K562 (cell line): ENCODE measurements around the gene CYTH1. TPM values are rescaled to one million over a fixed set of nuclear protein-coding genes. Genes with fewer than 3 reads are reported as not detected.

ENCODE experiments used
- ATAC-seq: fragments of 200-7000 bp; cut with Tn5 transposase; 3 replicates; pipeline ENCODE4 v1.9.1; 2020; ENCODE audit warnings: moderate library complexity
- BruUV-seq: library from RNA; stranded (reverse); fragments of 400-500 nt; replicated peaks from 2 replicates; lab custom pipeline; 2021; lab: Mats Ljungman, UMichigan
- CTCF ChIA-PET: fragments of 300-600 bp; formaldehyde crosslinking; extraction: SDS; loops from one replicate; lab custom pipeline; 2021; ENCODE audit warnings: low intra/inter-chr PET ratio; lab: Yijun Ruan, JAX
- POLR2A ChIA-PET: fragments of 300-600, 350-650 bp; sonication (Branson Sonifier 250); formaldehyde crosslinking; extraction: SDS; loops from one replicate; lab custom pipeline; 2021; ENCODE audit warnings: antibody characterized with exemption, inconsistent platforms; lab: Yijun Ruan, JAX
- DNase-seq, 4 experiments: peaks; one replicate each; pipeline versions ENCODE4 v3.0.0 to v3.0.0-alpha.2; 2011 to 2018; ENCODE audit warnings: low spot score in 3 of 4, mixed read lengths in 3 of 4; ENCODE audit errors: extremely low read depth in 1 of 4
- FAIRE-seq: peaks from 2 replicates; lab custom pipeline; 2011; peaks lifted over from hg19 to GRCh38; lab: Jason Lieb, UNC
- H2AFZ ChIP-seq: 2 replicates; pipeline ENCODE4 v1.6.0; 2011; ENCODE audit warnings: low read depth, low read length, control low read depth, inconsistent platforms
- H3K27ac ChIP-seq: fragments of 200-600 bp; 3 replicates; pipeline ENCODE4 v1.8.0; 2011; ENCODE audit warnings: low read depth, mild to moderate bottlenecking, control low read depth, inconsistent platforms, low read length, moderate library complexity, mixed read lengths; ENCODE audit errors: extremely low read depth
- H3K27me3 ChIP-seq, 2 experiments: fragments of 300-600 bp in 1 of 2; 2 replicates in 1 of 2; 3 replicates in 1 of 2; pipeline versions ENCODE4 v1.6.0 to v1.8.0; 2011; ENCODE audit warnings: inconsistent platforms in 2 of 2, low read length in 2 of 2, mild to moderate bottlenecking in 1 of 2, mixed read lengths in 1 of 2, moderate library complexity in 1 of 2; ENCODE audit not compliant: control insufficient read depth in 2 of 2, insufficient read depth in 2 of 2
- H3K36me3 ChIP-seq: fragments of 300-600 bp; 3 replicates; pipeline ENCODE4 v1.8.0; 2011; ENCODE audit warnings: mild to moderate bottlenecking, low read length, inconsistent platforms; ENCODE audit not compliant: control insufficient read depth, insufficient read depth
- H3K4me1 ChIP-seq, 2 experiments: fragments of 200-600 bp in 1 of 2; replicated peaks in 1 of 2; 2 replicates in 1 of 2; 3 replicates in 1 of 2; pipeline versions ENCODE4 v1.5.1 to v1.8.0; 2011; ENCODE audit warnings: inconsistent platforms in 2 of 2, low read length in 2 of 2, mild to moderate bottlenecking in 1 of 2, mixed read lengths in 1 of 2, moderate library complexity in 1 of 2; ENCODE audit not compliant: control insufficient read depth in 2 of 2, insufficient read depth in 2 of 2
- H3K4me2 ChIP-seq: 2 replicates; pipeline ENCODE4 v1.6.1; 2011; ENCODE audit warnings: low read length, control low read depth, inconsistent platforms, mixed read lengths; ENCODE audit not compliant: insufficient read depth
- H3K4me3 ChIP-seq: fragments of 200-600 bp; sonication (generic), shearing (Covaris generic); 2 replicates; pipeline ENCODE4 v1.5.1; 2016; ENCODE audit warnings: control low read depth, inconsistent platforms
- H3K79me2 ChIP-seq: fragments of 200-600 bp; 3 replicates; pipeline ENCODE4 v1.8.0; 2011; ENCODE audit warnings: low read length, inconsistent platforms; ENCODE audit not compliant: control insufficient read depth, insufficient read depth
- H3K9ac ChIP-seq, 2 experiments: 2 replicates each; pipeline versions ENCODE4 v1.6.0 to v1.6.1; 2011; ENCODE audit warnings: low read depth in 2 of 2, low read length in 2 of 2, control low read depth in 1 of 2, inconsistent platforms in 1 of 2, mild to moderate bottlenecking in 1 of 2, mixed read lengths in 1 of 2; ENCODE audit not compliant: insufficient read depth in 1 of 2
- H3K9me1 ChIP-seq: one replicate; pipeline ENCODE4 v1.6.0; 2011; ENCODE audit warnings: inconsistent platforms, mild to moderate bottlenecking, low read length, moderate library complexity; ENCODE audit not compliant: control insufficient read depth, insufficient read depth
- H3K9me3 ChIP-seq: replicated peaks from 2 replicates; pipeline ENCODE4 v1.5.1; 2011; ENCODE audit warnings: low read depth, low read length, inconsistent platforms; ENCODE audit not compliant: control insufficient read depth, insufficient read depth
- H4K20me1 ChIP-seq: replicated peaks from 2 replicates; pipeline ENCODE4 v1.6.1; 2011; ENCODE audit warnings: low read length, inconsistent platforms, mixed read lengths; ENCODE audit not compliant: control insufficient read depth, insufficient read depth
- BRF1 ChIP-seq: IDR thresholded peaks from 3 replicates; pipeline ENCODE4 v1.6.1; 2011; ENCODE audit warnings: borderline replicate concordance, mild to moderate bottlenecking; ENCODE audit not compliant: insufficient read length; ENCODE audit errors: extremely low read depth
- PHF21A ChIP-seq: fragments of 450-650 bp; IDR thresholded peaks from 2 replicates; pipeline ENCODE4 v1.6.1; 2017; ENCODE audit warnings: low read depth, borderline replicate concordance
- RFX5 ChIP-seq: IDR thresholded peaks from 2 replicates; pipeline ENCODE4 v1.6.1; 2011; ENCODE audit warnings: low read depth, mild to moderate bottlenecking, improper control_type of control experiment, low read length
- WGBS: fragments of 100-300 bp; shearing (Covaris generic); methylation state at CpG from one replicate; pipeline ENCODE4 v1.1.6; 2016; ENCODE audit warnings: low coverage, mixed read lengths; ENCODE audit not compliant: insufficient coverage; ENCODE audit errors: missing lambda C conversion rate; 5-methylcytosine and 5-hydroxymethylcytosine counted together
- in situ Hi-C: fragments of 300-500 bp; cut with MboI; formaldehyde crosslinking; loops from 4 replicates; pipeline ENCODE4 v1.15.0; 2018; ENCODE audit warnings: inconsistent platforms, mixed read lengths
- intact Hi-C: fragments of 100-400 bp; cut with micrococcal nuclease; formaldehyde crosslinking; loops from 2 replicates; pipeline ENCODE4 v1.14.2; 2022
- polyA plus RNA-seq, 8 experiments: library from polyadenylated mRNA; depleted of rRNA in 4 of 8; stranded (reverse) in 5 of 8; unstranded in 3 of 8; fragments of >200 nt; fragmentation: Nextera tagmentation in 2 of 8; fragmentation: Illumina TruSeq in 1 of 8; extraction: Ambion mirVana in 2 of 8; extraction: Trizol in 1 of 8; gene quantifications; 2 replicates each; pipeline versions ENCODE4 v1.2.1 to v1.2.3, GENCODE V29; 2011 to 2014; ENCODE audit warnings: inconsistent platforms in 1 of 8, missing spikeins in 1 of 8
- total RNA-seq, 7 experiments: library from RNA; depleted of rRNA in 6 of 7; stranded (reverse); fragments of >200 nt in 6 of 7; fragmentation: Illumina TruSeq in 2 of 7; extraction: Trizol in 2 of 7; gene quantifications; 2 replicates each; pipeline versions ENCODE4 v1.2.1 to v1.2.3, GENCODE V29; 2011 to 2021; ENCODE audit warnings: low replicate concordance in 1 of 7
- TF ChIP-seq, protein P1 (sequence below): sonication (generic); formaldehyde crosslinking; IDR thresholded peaks from 2 replicates; pipeline ENCODE4 v1.9.0; 2022; ENCODE audit warnings: mild to moderate bottlenecking, missing genetic modification reagents

Gene CYTH1
- total and polyA plus RNA-seq, 9 of the 15 experiments (the other 6 are each of a cell fraction or from before 2014, with no cell fraction given) = 0.52 to 27.7 (median 16.8) TPM

DNA sequence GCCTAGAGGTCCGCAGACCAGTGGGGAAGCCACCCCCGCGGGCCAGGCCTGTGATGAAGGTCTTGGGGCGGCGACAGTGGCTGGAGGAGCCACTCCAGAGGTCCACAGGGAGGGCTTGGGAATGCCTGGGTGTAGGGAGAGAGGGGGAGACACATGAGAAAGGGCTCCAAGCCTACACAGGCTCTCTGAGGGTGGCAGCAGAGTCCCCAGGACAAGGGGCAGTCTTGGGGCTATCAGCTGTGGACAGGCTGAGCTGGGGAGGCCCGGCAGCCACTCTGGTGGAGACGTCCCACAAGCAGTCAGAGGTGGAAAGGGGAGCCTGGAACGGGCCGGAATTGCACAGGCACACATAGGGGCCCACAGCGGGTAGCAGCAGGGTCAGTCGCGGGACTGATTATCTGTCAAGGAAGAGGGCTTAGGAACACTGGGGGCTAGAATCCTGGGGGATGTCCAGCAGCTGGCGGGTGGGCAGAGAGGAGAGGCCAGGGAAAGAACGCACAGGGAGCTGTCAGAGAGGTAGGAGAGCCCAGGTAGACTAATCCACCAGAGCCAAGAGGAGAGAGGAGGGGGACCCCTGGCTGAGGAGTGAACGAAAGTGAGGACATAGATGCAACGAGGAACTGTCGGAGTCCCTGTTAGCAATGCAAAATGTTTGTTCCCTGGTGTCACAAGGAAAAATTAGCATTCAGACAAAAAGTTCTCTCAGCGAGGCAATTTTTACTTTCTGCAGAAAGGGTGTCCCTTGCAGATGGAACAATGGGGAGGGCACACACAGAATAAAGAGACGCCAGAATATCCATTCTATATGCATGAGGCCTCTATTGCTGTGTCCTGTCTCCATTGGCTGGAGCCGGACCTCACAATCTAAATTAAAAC lies 111.0 kb downstream of the CYTH1 start:
- Histone ChIP-seq H3K79me2 (no peaks in the 10 kb centered on the region), H3K4me1 (peaks cover 12 to 26% of the 10 kb centered on the region in 2 experiments), H2AFZ (no peak overlapping the region), H3K27ac (no peak overlapping the region), H3K27me3 (no peaks in the 10 kb centered on the region), H3K9me1 (peaks cover 5% of the 10 kb centered on the region), H3K9me3 (no peaks in the 10 kb centered on the region), H3K36me3 (peaks cover 11% of the 10 kb centered on the region; the same call in 1 of the 3 replicates), H4K20me1 (peaks cover 19% of the 10 kb centered on the region), H3K9ac (no peak overlapping the region), H3K4me3 (no peak overlapping the region)
- CTCF ChIA-PET = no interaction called here
- in situ Hi-C loops = no loop called here
- BruUV-seq = no TSS peak
- ATAC-seq (no peak), FAIRE-seq (no peak), DNase-seq (no peak)
- TF ChIP-seq PHF21A = no peak
- TF ChIP-seq RFX5 = no peak
- TF ChIP-seq BRF1 = no peak
- TF ChIP-seq, protein P1, sequence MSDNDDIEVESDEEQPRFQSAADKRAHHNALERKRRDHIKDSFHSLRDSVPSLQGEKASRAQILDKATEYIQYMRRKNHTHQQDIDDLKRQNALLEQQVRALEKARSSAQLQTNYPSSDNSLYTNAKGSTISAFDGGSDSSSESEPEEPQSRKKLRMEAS = no peak
- TF ChIP-seq, all 486 proteins: peak for 0
- 61% methylated on average over 15 of the region's 20 CpGs for WGBS
- intact Hi-C loops = no loop called here
- POLR2A ChIA-PET = interaction anchor here (0.9 kb wide), 1 partner anchor 9 kb away, joined by 3 read pairs; no protein-coding TSS in a partner anchor
- no peak overlapping the region for H3K4me2 ChIP-seq
